H9 (cell line): ENCODE measurements around the gene EPB41. TPM values are rescaled to one million over a fixed set of nuclear protein-coding genes. Genes with fewer than 3 reads are reported as not detected.

Source experiments
- DNase-seq: peaks from one replicate; pipeline ENCODE4 v3.0.0-alpha.2; 2017
- H2AFZ ChIP-seq: one replicate; pipeline ENCODE4 v1.6.1; 2013; ENCODE audit warnings: mild to moderate bottlenecking, low read length, control low read depth, moderate library complexity
- H2AK5ac ChIP-seq: 2 replicates; pipeline ENCODE4 v1.6.1; 2013; ENCODE audit warnings: low read length, control low read depth, mixed read lengths; ENCODE audit not compliant: insufficient read length
- H2BK120ac ChIP-seq: one replicate; pipeline ENCODE4 v1.6.1; 2013; ENCODE audit warnings: low read depth, mild to moderate bottlenecking, low read length, control low read depth, inconsistent platforms; ENCODE audit not compliant: poor library complexity, severe bottlenecking
- H2BK12ac ChIP-seq: 2 replicates; pipeline ENCODE4 v1.6.1; 2013; ENCODE audit warnings: low read length, control low read depth, mixed read lengths, low read depth; ENCODE audit not compliant: insufficient read length
- H2BK15ac ChIP-seq: 2 replicates; pipeline ENCODE4 v1.6.1; 2013; ENCODE audit warnings: low read depth, low read length, control low read depth
- H2BK20ac ChIP-seq: one replicate; pipeline ENCODE4 v1.6.1; 2013; ENCODE audit warnings: low read depth, mild to moderate bottlenecking, low read length, control low read depth, inconsistent platforms; ENCODE audit not compliant: poor library complexity, severe bottlenecking
- H2BK5ac ChIP-seq: 2 replicates; pipeline ENCODE4 v1.6.1; 2013; ENCODE audit warnings: low read length, control low read depth, mixed read lengths; ENCODE audit not compliant: insufficient read length
- H3K14ac ChIP-seq: 2 replicates; pipeline ENCODE4 v1.6.1; 2013; ENCODE audit warnings: low read length, control low read depth; ENCODE audit not compliant: insufficient read depth
- H3K18ac ChIP-seq: 2 replicates; pipeline ENCODE4 v1.6.1; 2013; ENCODE audit warnings: low read depth, mild to moderate bottlenecking, mixed read lengths, low read length, control low read depth; ENCODE audit not compliant: insufficient read length
- H3K23ac ChIP-seq: 2 replicates; pipeline ENCODE4 v1.6.1; 2013; ENCODE audit warnings: low read length, control low read depth, mixed read lengths, low read depth; ENCODE audit not compliant: insufficient read length
- H3K23me2 ChIP-seq: 2 replicates; pipeline ENCODE4 v1.6.1; 2013; ENCODE audit warnings: low read depth, mild to moderate bottlenecking, mixed read lengths, low read length, control low read depth; ENCODE audit not compliant: insufficient read length, poor library complexity, severe bottlenecking
- H3K27ac ChIP-seq: 2 replicates; pipeline ENCODE4 v1.5.1; 2013; ENCODE audit warnings: low read length, control low read depth, mixed read lengths, low read depth; ENCODE audit not compliant: insufficient read length
- H3K27me3 ChIP-seq: 2 replicates; pipeline ENCODE4 v1.6.1; 2013; ENCODE audit warnings: low read length, control low read depth, inconsistent platforms; ENCODE audit not compliant: insufficient read depth
- H3K4ac ChIP-seq: 2 replicates; pipeline ENCODE4 v1.6.1; 2013; ENCODE audit warnings: low read depth, mild to moderate bottlenecking, control low read depth, inconsistent platforms, low read length, moderate library complexity
- H3K4me1 ChIP-seq: 2 replicates; pipeline ENCODE4 v1.6.1; 2013; ENCODE audit warnings: low read length, control low read depth, inconsistent platforms; ENCODE audit not compliant: insufficient read depth
- H3K4me2 ChIP-seq: 2 replicates; pipeline ENCODE4 v1.6.1; 2013; ENCODE audit warnings: low read length, control low read depth, mixed read lengths; ENCODE audit not compliant: insufficient read length, insufficient read depth
- H3K56ac ChIP-seq: 2 replicates; pipeline ENCODE4 v1.6.1; 2013; ENCODE audit warnings: low read depth, mild to moderate bottlenecking, mixed read lengths, low read length, control low read depth; ENCODE audit not compliant: insufficient read length
- H3K79me1 ChIP-seq: 2 replicates; pipeline ENCODE4 v1.6.1; 2013; ENCODE audit warnings: low read depth, mild to moderate bottlenecking, moderate library complexity, low read length, control low read depth, inconsistent platforms; ENCODE audit not compliant: insufficient read depth, poor library complexity, severe bottlenecking
- H3K79me2 ChIP-seq: 2 replicates; pipeline ENCODE4 v1.6.1; 2013; ENCODE audit warnings: low read length, control low read depth, inconsistent platforms; ENCODE audit not compliant: insufficient read depth
- H3K9ac ChIP-seq: 2 replicates; pipeline ENCODE4 v1.6.1; 2013; ENCODE audit warnings: low read length, control low read depth, mixed read lengths; ENCODE audit not compliant: insufficient read length; ENCODE audit errors: extremely low read depth
- H3K9me3 ChIP-seq: one replicate; pipeline ENCODE4 v1.6.1; 2013; ENCODE audit warnings: low read depth, low read length, inconsistent platforms; ENCODE audit not compliant: control insufficient read depth
- H3T11ph ChIP-seq: one replicate; pipeline ENCODE4 v1.6.1; 2013; ENCODE audit warnings: mild to moderate bottlenecking, low read length, control low read depth, inconsistent platforms
- H4K20me1 ChIP-seq: one replicate; pipeline ENCODE4 v1.6.1; 2013; ENCODE audit not compliant: control insufficient read depth, insufficient read length, insufficient read depth
- H4K5ac ChIP-seq: 2 replicates; pipeline ENCODE4 v1.6.1; 2013; ENCODE audit warnings: low read depth, mild to moderate bottlenecking, mixed read lengths, low read length, control low read depth; ENCODE audit not compliant: insufficient read length
- H4K8ac ChIP-seq: replicated peaks from 2 replicates; pipeline ENCODE4 v1.6.1; 2013; ENCODE audit warnings: low read length, control low read depth, mixed read lengths, low read depth; ENCODE audit not compliant: insufficient read length
- H4K91ac ChIP-seq: 2 replicates; pipeline ENCODE4 v1.6.1; 2013; ENCODE audit warnings: low read depth, mild to moderate bottlenecking, moderate library complexity, mixed read lengths, low read length, control low read depth; ENCODE audit not compliant: insufficient read length
- H3K27ac Mint-ChIP-seq, 3 experiments: 2 replicates in 2 of 3; 3 replicates in 1 of 3; pipeline ENCODE4 v1.8.0; 2020 to 2021; ENCODE audit warnings: mixed read lengths in 3 of 3, mild to moderate bottlenecking in 1 of 3, moderate library complexity in 1 of 3
- H3K27me3 Mint-ChIP-seq: 2 replicates; pipeline ENCODE4 v1.8.0; 2021; ENCODE audit warnings: low read depth, mild to moderate bottlenecking, moderate library complexity, mixed read lengths
- H3K36me3 Mint-ChIP-seq, 3 experiments: 2 replicates in 2 of 3; 3 replicates in 1 of 3; pipeline ENCODE4 v1.8.0; 2020 to 2021; ENCODE audit warnings: low read depth in 3 of 3, mixed read lengths in 3 of 3; ENCODE audit not compliant: insufficient read depth in 1 of 3
- H3K4me1 Mint-ChIP-seq, 2 experiments: 2 replicates each; pipeline ENCODE4 v1.8.0; 2020; ENCODE audit warnings: mixed read lengths in 2 of 2
- H3K4me3 Mint-ChIP-seq, 2 experiments: 2 replicates in 1 of 2; 3 replicates in 1 of 2; pipeline ENCODE4 v1.8.0; 2020 to 2021; ENCODE audit warnings: mild to moderate bottlenecking in 2 of 2, mixed read lengths in 2 of 2, moderate library complexity in 1 of 2
- H3K9me3 Mint-ChIP-seq, 2 experiments: 2 replicates in 1 of 2; 3 replicates in 1 of 2; pipeline ENCODE4 v1.8.0; 2020; ENCODE audit warnings: mild to moderate bottlenecking in 2 of 2, mixed read lengths in 2 of 2, moderate library complexity in 1 of 2
- WGBS: extraction: QIAGEN DNeasy Blood & Tissue Kit; methylation state at CpG from one replicate; pipeline ENCODE4 v1.1.7; 2013; ENCODE audit warnings: missing lambda C conversion rate, low lambda C conversion rate, mixed read lengths; ENCODE audit not compliant: insufficient read length; ENCODE audit errors: extremely low coverage; 5-methylcytosine and 5-hydroxymethylcytosine counted together
- total RNA-seq: library from RNA; stranded (reverse); gene quantifications from 2 replicates; pipeline ENCODE4 v1.2.1, GENCODE V29; 2021
- TF ChIP-seq, protein P1 (sequence below): fragments of 200-600 bp; sonication (generic); conservative IDR thresholded peaks from 3 replicates; pipeline ENCODE4 v1.8.0; 2021; ENCODE audit warnings: antibody characterized with exemption, mild to moderate bottlenecking

The EPB41 gene
- total RNA-seq, 1 experiment from 2014 or later, result 75.4 TPM

DNA sequence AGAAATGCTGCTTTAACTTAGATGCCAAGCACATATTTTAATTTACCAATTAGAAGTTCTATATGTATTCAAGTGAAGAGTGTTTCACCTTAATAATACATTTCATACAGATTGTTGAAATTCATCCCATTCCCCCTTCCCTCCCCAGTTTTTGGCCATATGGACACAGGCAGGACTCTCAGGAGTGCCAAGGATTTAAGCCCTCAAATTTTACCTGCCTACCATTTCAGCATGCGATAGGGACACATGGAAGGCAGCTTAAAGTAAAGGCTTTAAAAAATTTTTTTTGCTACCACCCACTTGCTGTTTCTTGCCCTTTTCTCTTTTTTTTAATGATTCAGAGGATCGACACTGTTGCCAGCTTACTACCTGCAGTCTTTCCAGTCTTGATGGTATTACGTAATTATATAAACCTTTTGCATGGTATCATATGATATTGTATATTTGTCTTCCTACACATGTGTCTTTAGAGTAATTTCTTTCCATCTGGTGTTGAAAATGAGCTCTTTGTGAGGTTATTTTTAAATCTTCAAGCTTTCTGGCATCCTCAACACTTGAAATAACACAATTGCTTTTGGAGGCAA, 7.0 kb downstream of the EPB41 start:
- H3K4me3 Mint-ChIP-seq, result no peak overlapping the region
- H3K27me3 ChIP-seq, result no peaks in the 10 kb centered on the region
- peaks cover 4 to 18% of the 10 kb centered on the region in 2 experiments for H3K4me1 Mint-ChIP-seq
- no CpG with 5 or more reads among the region's 3 CpGs for WGBS
- no peak overlapping the region for H2BK120ac ChIP-seq
- H3K4me1 ChIP-seq, result no peaks in the 10 kb centered on the region; the same call in 1 of the 2 replicates
- H2BK15ac ChIP-seq, result no peak overlapping the region
- peak overlapping the region in 1 of 3 experiments; percentile 52; a peak in 1 of 7 replicates for H3K27ac Mint-ChIP-seq
- H3K23ac ChIP-seq, result no peak overlapping the region
- H3K27ac ChIP-seq, result no peak overlapping the region
- H2BK20ac ChIP-seq, result no peak overlapping the region
- H3K9me3 ChIP-seq, result no peaks in the 10 kb centered on the region
- no peak overlapping the region for H2BK5ac ChIP-seq
- H3K36me3 Mint-ChIP-seq, result no peaks in the 10 kb centered on the region
- H3K79me1 ChIP-seq, result no peaks in the 10 kb centered on the region
- no peaks in the 10 kb centered on the region for H3K27me3 Mint-ChIP-seq
- no peaks in the 10 kb centered on the region for H3K23me2 ChIP-seq
- H4K5ac ChIP-seq, result no peak overlapping the region
- H3K9me3 Mint-ChIP-seq, result no peaks in the 10 kb centered on the region
- H2AFZ ChIP-seq, result no peak overlapping the region
- no peak overlapping the region for H3K4ac ChIP-seq
- no peaks in the 10 kb centered on the region for H4K20me1 ChIP-seq
- no peak overlapping the region for H3K18ac ChIP-seq
- peaks cover 2% of the 10 kb centered on the region; the same call in 1 of the 2 replicates for H3K79me2 ChIP-seq
- TF ChIP-seq, protein P1, sequence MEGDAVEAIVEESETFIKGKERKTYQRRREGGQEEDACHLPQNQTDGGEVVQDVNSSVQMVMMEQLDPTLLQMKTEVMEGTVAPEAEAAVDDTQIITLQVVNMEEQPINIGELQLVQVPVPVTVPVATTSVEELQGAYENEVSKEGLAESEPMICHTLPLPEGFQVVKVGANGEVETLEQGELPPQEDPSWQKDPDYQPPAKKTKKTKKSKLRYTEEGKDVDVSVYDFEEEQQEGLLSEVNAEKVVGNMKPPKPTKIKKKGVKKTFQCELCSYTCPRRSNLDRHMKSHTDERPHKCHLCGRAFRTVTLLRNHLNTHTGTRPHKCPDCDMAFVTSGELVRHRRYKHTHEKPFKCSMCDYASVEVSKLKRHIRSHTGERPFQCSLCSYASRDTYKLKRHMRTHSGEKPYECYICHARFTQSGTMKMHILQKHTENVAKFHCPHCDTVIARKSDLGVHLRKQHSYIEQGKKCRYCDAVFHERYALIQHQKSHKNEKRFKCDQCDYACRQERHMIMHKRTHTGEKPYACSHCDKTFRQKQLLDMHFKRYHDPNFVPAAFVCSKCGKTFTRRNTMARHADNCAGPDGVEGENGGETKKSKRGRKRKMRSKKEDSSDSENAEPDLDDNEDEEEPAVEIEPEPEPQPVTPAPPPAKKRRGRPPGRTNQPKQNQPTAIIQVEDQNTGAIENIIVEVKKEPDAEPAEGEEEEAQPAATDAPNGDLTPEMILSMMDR, result no peak
- H2AK5ac ChIP-seq, result no peak overlapping the region
- no peak overlapping the region for H4K91ac ChIP-seq
- H3K9ac ChIP-seq, result no peak overlapping the region
- no peak for DNase-seq
- H3K56ac ChIP-seq, result no peak overlapping the region
- H3T11ph ChIP-seq, result no peak overlapping the region
- no peak overlapping the region for H4K8ac ChIP-seq
- H2BK12ac ChIP-seq, result no peak overlapping the region
- no peak overlapping the region for H3K14ac ChIP-seq
- no peak overlapping the region for H3K4me2 ChIP-seq
